GM12891 (cell line): ENCODE results near the gene TECTA.

ENCODE experiments used
- PAX5 ChIP-seq: IDR thresholded peaks from 2 replicates; pipeline ENCODE4 v1.6.1; 2011; ENCODE audit warnings: low read length, moderate library complexity, mild to moderate bottlenecking; ENCODE audit not compliant: insufficient read depth, severe bottlenecking
- POLR2A ChIP-seq: IDR thresholded peaks from 2 replicates; pipeline ENCODE4 v1.6.1; 2011; ENCODE audit warnings: low read depth, low read length, control low read depth
- POLR2AphosphoS5 ChIP-seq: IDR thresholded peaks from 2 replicates; pipeline ENCODE4 v1.6.1; 2011; ENCODE audit warnings: low read depth, low read length, control low read depth
- TAF1 ChIP-seq: IDR thresholded peaks from 2 replicates; pipeline ENCODE4 v1.6.1; 2011; ENCODE audit warnings: low read depth, low read length, control low read depth

GRCh38 chr11:121067026-121067425 lies 34.0 kb upstream of the TECTA start:
- no peak for TF ChIP-seq POLR2AphosphoS5
- TF ChIP-seq POLR2A, result no peak
- no peak for TF ChIP-seq TAF1
- no peak for TF ChIP-seq PAX5
